HEK293T (cell line): ENCODE data around the gene CAPN1.
"Not testable (repeated sequence)": the region's sequence is repeated elsewhere in the genome, so short reads cannot be mapped to it uniquely, and the experiment has no call there.

Source experiments
- ARNT ChIP-seq: fragments of 450-650 bp; IDR thresholded peaks from 2 replicates; pipeline ENCODE4 v1.6.1; 2017; ENCODE audit warnings: mild to moderate bottlenecking
- BHLHE40 ChIP-seq: fragments of 450-650 bp; IDR thresholded peaks from 2 replicates; pipeline ENCODE4 v1.6.1; 2016; ENCODE audit warnings: mild to moderate bottlenecking, moderate library complexity, borderline replicate concordance
- CTBP1 ChIP-seq: fragments of 450-650 bp; IDR thresholded peaks from 2 replicates; pipeline ENCODE4 v1.6.1; 2016; ENCODE audit warnings: borderline replicate concordance
- ELF4 ChIP-seq: fragments of 450-650 bp; IDR thresholded peaks from 2 replicates; pipeline ENCODE4 v1.6.1; 2017; ENCODE audit warnings: antibody characterized with exemption
- FOXA1 ChIP-seq: fragments of 450-650 bp; IDR thresholded peaks from 2 replicates; pipeline ENCODE4 v1.6.1; 2016; ENCODE audit warnings: mild to moderate bottlenecking
- FOXK2 ChIP-seq: fragments of 450-650 bp; IDR thresholded peaks from 2 replicates; pipeline ENCODE4 v1.6.1; 2016; ENCODE audit warnings: mild to moderate bottlenecking
- HDGF ChIP-seq: fragments of 450-650 bp; IDR thresholded peaks from 2 replicates; pipeline ENCODE4 v1.6.1; 2017; ENCODE audit warnings: antibody characterized with exemption, borderline replicate concordance
- L3MBTL2 ChIP-seq: fragments of 450-650 bp; conservative IDR thresholded peaks from 2 replicates; pipeline ENCODE4 v1.6.1; 2016; ENCODE audit warnings: mild to moderate bottlenecking
- LEF1 ChIP-seq: fragments of 450-650 bp; IDR thresholded peaks from 2 replicates; pipeline ENCODE4 v1.6.1; 2017; ENCODE audit warnings: mild to moderate bottlenecking, borderline replicate concordance
- NFRKB ChIP-seq: fragments of 450-650 bp; IDR thresholded peaks from 2 replicates; pipeline ENCODE4 v1.6.1; 2016; ENCODE audit warnings: mild to moderate bottlenecking, moderate library complexity
- SP1 ChIP-seq: fragments of 450-650 bp; IDR thresholded peaks from 2 replicates; pipeline ENCODE4 v1.6.1; 2017
- SUZ12 ChIP-seq: fragments of 450-650 bp; IDR thresholded peaks from 2 replicates; pipeline ENCODE4 v1.6.1; 2016; ENCODE audit warnings: mild to moderate bottlenecking
- TARDBP ChIP-seq: fragments of 450-650 bp; IDR thresholded peaks from 2 replicates; pipeline ENCODE4 v1.6.1; 2016
- ZNF384 ChIP-seq: fragments of 450-650 bp; IDR thresholded peaks from 2 replicates; pipeline ENCODE4 v1.6.1; 2016

- TF ChIP-seq BHLHE40, FOXK2, SP1, HDGF, TARDBP, SUZ12, ZNF384, FOXA1, NFRKB, CTBP1, LEF1, ARNT, ELF4, L3MBTL2: not testable (repeated sequence)
Measured at GRCh38 chr11:65248184-65248710, 66.5 kb downstream of the CAPN1 start.
